Measurements from ENCODE around the gene TNRC6A. TPM values are rescaled to one million over a fixed set of nuclear protein-coding genes. Genes with fewer than 3 reads are reported as not detected.

Gene TNRC6A
- total and polyA plus RNA-seq, 9 of the 15 experiments (the other 6 are each of a cell fraction or from before 2014, with no cell fraction given): 3.4 to 32.1 (median 26.6) TPM

- no peak for TF ChIP-seq CTCFL (IDR thresholded peaks at IDR 0.05; ENCODE audit: borderline replicate concordance, insufficient read depth, low read depth, low read length, poor library complexity, severe bottlenecking)
- TF ChIP-seq ZNF592 (IDR thresholded peaks at IDR 0.05): 0 out of 2 replicates have a peak, but pooled peaks have one; percentile 37
- TF ChIP-seq ELF1 (tag; IDR thresholded peaks at IDR 0.05): peak; percentile 60
- peak; percentile 96 for TF ChIP-seq TCF3 (CRISPR knock-in tag; IDR thresholded peaks at IDR 0.05)
- no peak for TF ChIP-seq STAT5B (CRISPR knock-in tag; IDR thresholded peaks at IDR 0.05)
- no peak for TF ChIP-seq IRF1 (CRISPR knock-in tag; IDR thresholded peaks at IDR 0.05; ENCODE audit: borderline replicate concordance)
- TF ChIP-seq ZEB2 (IDR thresholded peaks at IDR 0.05): peak; percentile 78; the same call in 1 of the 2 replicates
- TF ChIP-seq ELF2 (CRISPR knock-in tag; IDR thresholded peaks at IDR 0.05): no peak
- no peak for TF ChIP-seq SIN3B (IDR thresholded peaks at IDR 0.05; ENCODE audit: low read depth)
- TF ChIP-seq ATF6 (CRISPR knock-in tag; IDR thresholded peaks at IDR 0.05): no peak
- TF ChIP-seq SIX5 (IDR thresholded peaks at IDR 0.05; ENCODE audit: borderline replicate concordance in 1 of 2, insufficient read depth in 1 of 2, low read depth in 1 of 2, low read length in 2 of 2): no peak
Measured at GRCh38 chr16:24838554-24839266, 109.3 kb downstream of the TNRC6A start (continued).
